Measurements from ENCODE around the gene COMTD1.
A peak's percentile ranks its signal among the peaks of the same experiment; 100 is the strongest.

The COMTD1 gene

GRCh38 chr10:75235375-75236177, at the start of gene COMTD1:
COMTD1 (minus strand) TSS chr10:75235957; CDS start chr10:75235928, 29 bp downstream.
- peak; percentile 92 to 93 for DNase-seq

GRCh38 chr10:75283671-75284470, 48.1 kb upstream of the COMTD1 start:
- no peak for DNase-seq

GRCh38 chr10:75283078-75283670, 47.4 kb upstream of the COMTD1 start:
- DNase-seq = no peak

- DNase-seq = no peak
Measured at GRCh38 chr10:75281974-75282373, 46.2 kb upstream of the COMTD1 start.

- DNase-seq = no peak
Measured at GRCh38 chr10:75280236-75280635, 44.5 kb upstream of the COMTD1 start.

- no peak for DNase-seq
Measured at GRCh38 chr10:75276069-75276872, 40.5 kb upstream of the COMTD1 start.

- no peak for DNase-seq
Measured at GRCh38 chr10:75272896-75273295, 37.1 kb upstream of the COMTD1 start.

GRCh38 chr10:75272094-75272493, 36.3 kb upstream of the COMTD1 start:
- no peak for DNase-seq

GRCh38 chr10:75269605-75270004, 33.8 kb upstream of the COMTD1 start:
- DNase-seq = no peak

- DNase-seq = no peak
Measured at GRCh38 chr10:75266945-75267344, 31.2 kb upstream of the COMTD1 start.

- DNase-seq = no peak
Measured at GRCh38 chr10:75265856-75266255, 30.1 kb upstream of the COMTD1 start.

- DNase-seq = no peak
Measured at GRCh38 chr10:75263806-75264205, 28.0 kb upstream of the COMTD1 start.

- DNase-seq = no peak
Measured at GRCh38 chr10:75261813-75262705, 26.3 kb upstream of the COMTD1 start.

- DNase-seq = no peak
Measured at GRCh38 chr10:75260990-75261389, 25.2 kb upstream of the COMTD1 start.

GRCh38 chr10:75254739-75255138, 19.0 kb upstream of the COMTD1 start:
- no peak for DNase-seq

- DNase-seq = no peak
Measured at GRCh38 chr10:75253281-75254220, 17.8 kb upstream of the COMTD1 start.

GRCh38 chr10:75250934-75251333, 15.2 kb upstream of the COMTD1 start:
- no peak for DNase-seq

- no peak for DNase-seq
Measured at GRCh38 chr10:75247797-75248196, 12.0 kb upstream of the COMTD1 start.

- no peak for DNase-seq
Measured at GRCh38 chr10:75246506-75246905, 10.7 kb upstream of the COMTD1 start.
